Transverse colon (tissue), 4 donors: ENCODE measurements around the gene CDSN. TPM values are rescaled to one million over a fixed set of nuclear protein-coding genes. Genes with fewer than 3 reads are reported as not detected.
A peak's percentile ranks its signal among the peaks of the same experiment; 100 is the strongest.
"Not testable (repeated sequence)": the region's sequence is repeated elsewhere in the genome, so short reads cannot be mapped to it uniquely, and the experiment has no call there.

ENCODE experiments used
- DNase-seq: peaks from one replicate; pipeline ENCODE4 v3.0.0-alpha.2; 2019
- H3K27ac ChIP-seq, 4 donors: fragments of 200-600 bp; sonication (generic); 2 replicates each; pipeline ENCODE4 v1.5.1; 2016 to 2018; ENCODE audit warnings: inconsistent platforms in 4 of 4
- H3K27me3 ChIP-seq: fragments of 200-600 bp; sonication (generic); 2 replicates; pipeline ENCODE4 v1.5.1; 2017; ENCODE audit warnings: inconsistent platforms
- H3K36me3 ChIP-seq, 4 donors: fragments of 200-600 bp; sonication (generic); 2 replicates each; pipeline ENCODE4 v1.5.1; 2017 to 2019; ENCODE audit warnings: inconsistent platforms in 4 of 4
- H3K4me1 ChIP-seq, 4 donors: fragments of 200-600 bp; sonication (generic); 2 replicates each; pipeline ENCODE4 v1.5.1; 2017 to 2020; ENCODE audit warnings: inconsistent platforms in 4 of 4
- H3K4me3 ChIP-seq, 4 donors: fragments of 200-600 bp; sonication (generic); 1 replicate in 1 of 4; 2 replicates in 3 of 4; pipeline versions ENCODE4 v1.5.1 to v1.6.1; 2017 to 2019; ENCODE audit warnings: inconsistent platforms in 4 of 4
- H3K9me3 ChIP-seq, 2 donors: fragments of 200-600 bp; sonication (generic); 2 replicates each; pipeline ENCODE4 v1.5.1; 2017 to 2019; ENCODE audit warnings: inconsistent platforms in 2 of 2
- CTCF ChIP-seq, 5 experiments: fragments of 200-600 bp in 3 of 5; fragments of 450-650 bp in 2 of 5; sonication (generic) in 3 of 5; IDR thresholded peaks; 1 replicate in 2 of 5; 2 replicates in 3 of 5; pipeline ENCODE4 v1.5.1; 2016 to 2017; ENCODE audit warnings: antibody characterized with exemption in 5 of 5, inconsistent platforms in 3 of 5, mild to moderate bottlenecking in 2 of 5, moderate library complexity in 1 of 5
- EP300 ChIP-seq: sonication (generic); formaldehyde crosslinking; IDR thresholded peaks from one replicate; pipeline ENCODE4 v1.6.1; 2017; ENCODE audit warnings: antibody characterized with exemption, low read depth
- POLR2A ChIP-seq: fragments of 450-650 bp; IDR thresholded peaks from one replicate; pipeline ENCODE4 v1.6.1; 2016; ENCODE audit warnings: antibody characterized with exemption, mild to moderate bottlenecking, moderate library complexity
- POLR2AphosphoS5 ChIP-seq, 3 donors: sonication (generic); formaldehyde crosslinking; IDR thresholded peaks; one replicate each; pipeline ENCODE4 v1.6.1; 2016; ENCODE audit warnings: antibody characterized with exemption in 3 of 3
- WGBS, 2 donors: methylation state at CpG; one replicate each; pipeline ENCODE4 v1.1.5; 2018; ENCODE audit warnings: low coverage in 1 of 2; 5-methylcytosine and 5-hydroxymethylcytosine counted together
- in situ Hi-C, 4 donors: fragments of 200-750 bp; cut with MboI; loops; one replicate each; pipeline versions ENCODE4 v1.15.0 to v1.15.1; 2017; ENCODE audit warnings: low sequenced_read_pairs in 3 of 4, low pct_ligation_motif_present in 1 of 4, low pct_unique_long_range_greater_than_20kb in 1 of 4
- intact Hi-C: fragments of 100-400 bp; cut with DNase I; formaldehyde crosslinking; loops from one replicate; pipeline ENCODE4 v1.15.1; 2023; ENCODE audit warnings: low total_unique reads
- small RNA-seq, 4 donors: library from RNA; depleted of rRNA; stranded (forward); fragments of <200 nt; gene quantifications; one replicate each; pipeline ENCODE3, GENCODE V24; 2016
- total RNA-seq, 4 donors: library from RNA; depleted of rRNA; stranded (reverse); fragments of >200 nt; gene quantifications; one replicate each; pipeline ENCODE4 v1.1.0, GENCODE V29; 2016

Gene CDSN
- total RNA-seq, 4 donors from 2014 or later, result not detected

GRCh38 chr6:31068669-31069340 is 51.4 kb downstream of the CDSN start:
- H3K27ac ChIP-seq, result no peak overlapping the region
- peaks cover 10% of the 10 kb centered on the region for H3K27me3 ChIP-seq
- WGBS, 2 donors, result 41 to 48% methylated on average over 9 to 13 of the region's 13 CpGs
- H3K4me3 ChIP-seq, result no peak overlapping the region
- in situ Hi-C loops, result loop anchor here in 2 of 4 donors (25.0 kb wide), 2 partner anchors 132 to 607 kb away; partner anchors contain the start of genes MUCL3 (in 1 of the 2) and SFTA2 (in 1 of the 2)
- no peaks in the 10 kb centered on the region for H3K36me3 ChIP-seq
- peaks cover 0 to 15% (median 3%) of the 10 kb centered on the region in 4 donors for H3K4me1 ChIP-seq
- intact Hi-C loops, result loop anchor here (5.0 kb wide), 1 partner anchor 152 kb away; no protein-coding TSS in a partner anchor
- TF ChIP-seq CTCF (IDR thresholded peaks at IDR 0.05) (peak; percentile 81 to 95 (median 86)), EP300 (no peak), POLR2AphosphoS5 (IDR thresholded peaks at IDR 0.05) (no peak)
- peak; percentile 77 for DNase-seq
- no peaks in the 10 kb centered on the region for H3K9me3 ChIP-seq

- intact Hi-C loops, result loop anchor here (5.0 kb wide), 1 partner anchor 151 kb away; no protein-coding TSS in a partner anchor
Observed at GRCh38 chr6:31067891-31068668, 52.2 kb downstream of the CDSN start.

GRCh38 chr6:31067028-31067427 is 53.2 kb downstream of the CDSN start:
- peaks cover 21% of the 10 kb centered on the region for H3K27me3 ChIP-seq
- in situ Hi-C loops (loop anchor here in 2 of 4 donors (25.0 kb wide), 2 partner anchors 130 to 605 kb away; partner anchors contain the start of genes MUCL3 (in 1 of the 2) and SFTA2 (in 1 of the 2)), intact Hi-C loops (loop anchor here (5.0 kb wide), 1 partner anchor 150 kb away; no protein-coding TSS in a partner anchor)
- H3K4me3 ChIP-seq, H3K36me3 ChIP-seq, H3K27ac ChIP-seq, H3K4me1 ChIP-seq, DNase-seq, H3K9me3 ChIP-seq: not testable (repeated sequence)
- 96% methylated on average over 12 of the region's 32 CpGs; no CpG with 5 or more reads in 1 of the 2 donors for WGBS, 2 donors

More at GRCh38 chr6:31067891-31068668, 52.2 kb downstream of the CDSN start:
- not testable (repeated sequence) for H3K4me3 ChIP-seq, H3K36me3 ChIP-seq, DNase-seq, H3K27ac ChIP-seq, H3K9me3 ChIP-seq
- 93% methylated on average over 3 to 6 of the region's 11 CpGs for WGBS, 2 donors
- Histone ChIP-seq H3K27me3 (peaks cover 10% of the 10 kb centered on the region), H3K4me1 (peaks cover 0 to 11% (median 3%) of the 10 kb centered on the region in 4 donors)
- in situ Hi-C loops, result loop anchor here in 2 of 4 donors (25.0 kb wide), 2 partner anchors 131 to 606 kb away; partner anchors contain the start of genes MUCL3 (in 1 of the 2) and SFTA2 (in 1 of the 2)

GRCh38 chr6:31065556-31065955 is 54.7 kb downstream of the CDSN start:
- intact Hi-C loops (loop anchor here (5.0 kb wide), 1 partner anchor 148 kb away; no protein-coding TSS in a partner anchor), in situ Hi-C loops (loop anchor here in 2 of 4 donors (25.0 kb wide), 2 partner anchors 128 to 603 kb away; partner anchors contain the start of genes MUCL3 (in 1 of the 2) and SFTA2 (in 1 of the 2))
- no peak for TF ChIP-seq CTCF (IDR thresholded peaks at IDR 0.05)
- no peak for TF ChIP-seq EP300
- TF ChIP-seq POLR2A, result no peak
- no peak for TF ChIP-seq POLR2AphosphoS5 (IDR thresholded peaks at IDR 0.05)
- no peak overlapping the region for H3K27ac ChIP-seq
- H3K4me1 ChIP-seq, result no peaks in the 10 kb centered on the region
- H3K36me3 ChIP-seq, result no peaks in the 10 kb centered on the region
- WGBS, 2 donors, result 33 to 43% methylated on average over 2 of the region's 2 CpGs
- peaks cover 26% of the 10 kb centered on the region for H3K27me3 ChIP-seq
- no peaks in the 10 kb centered on the region for H3K9me3 ChIP-seq
- no peak overlapping the region for H3K4me3 ChIP-seq
- DNase-seq, result no peak

Small RNA genes within 50 kb of the gene (small RNA-seq; reads per million reads assigned to genes)
- 0 reads per million in 4 donors for gene POLR2LP1
- gene RNU6-1133P, result 0 reads per million in 4 donors

Other genes with a start within 250 kb of the CDSN start
- 100 to 1,000 TPM; 149 to 322 (median 230) TPM for gene DDR1, start 235.9 kb downstream of the CDSN start, total RNA-seq
- 10 to 100 TPM in 1 of 4 donors, 1 to 10 TPM in 3; 2.0 to 44.5 (median 6.8) TPM for gene GTF2H4, start 212.2 kb downstream of the CDSN start, total RNA-seq
- 10 to 100 TPM; 13.1 to 64.7 (median 25.8) TPM for gene VARS2, start 206.2 kb downstream of the CDSN start, total RNA-seq
- not detected for gene SFTA2, start 188.3 kb downstream of the CDSN start, total RNA-seq
- under 1 TPM in 2 of 4 donors, not detected in 2; 0.16 to 0.41 TPM for gene MUCL3, start 179.5 kb downstream of the CDSN start, total RNA-seq
- gene MUC21, start 136.7 kb downstream of the CDSN start, total RNA-seq, result not detected
- gene MUC22, start 110.0 kb downstream of the CDSN start, total RNA-seq, result not detected
- gene C6orf15, start 7.9 kb downstream of the CDSN start, total RNA-seq, result not detected
- 10 to 100 TPM in 2 of 4 donors, 1 to 10 TPM in 2; 8.8 to 19.0 (median 13.4) TPM for gene PSORS1C1, start 5.6 kb downstream of the CDSN start, total RNA-seq
- not detected for gene PSORS1C2, start 18.6 kb upstream of the CDSN start, total RNA-seq
- gene CCHCR1, start 37.4 kb upstream of the CDSN start, total RNA-seq, result 10 to 100 TPM; 15.0 to 44.1 (median 29.9) TPM
- 1 to 10 TPM; 1.6 to 5.2 (median 3.1) TPM for gene TCF19, start 38.1 kb upstream of the CDSN start, total RNA-seq
- gene POU5F1, start 50.2 kb upstream of the CDSN start, total RNA-seq, result 100 to 1,000 TPM in 1 of 4 donors, 10 to 100 TPM in 3; 11.5 to 434 (median 29.2) TPM
- 1,000 to 10,000 TPM in 3 of 4 donors, 100 to 1,000 TPM in 1; 200 to 1,614 (median 1,271) TPM for gene HLA-C, start 151.6 kb upstream of the CDSN start, total RNA-seq
- 1,000 to 10,000 TPM in 3 of 4 donors, 100 to 1,000 TPM in 1; 915 to 3,432 (median 2,814) TPM for gene HLA-B, start 236.7 kb upstream of the CDSN start, total RNA-seq